HL-60 (cell line): ENCODE measurements around the gene DPYSL4.

Experiments
- GABPA ChIP-seq: IDR thresholded peaks from 2 replicates; pipeline ENCODE4 v1.6.1; 2012; ENCODE audit warnings: low read depth
- POLR2AphosphoS5 ChIP-seq: IDR thresholded peaks from 2 replicates; pipeline ENCODE4 v1.6.1; 2012; ENCODE audit warnings: low read depth
- TF ChIP-seq, protein P1 (sequence below): IDR thresholded peaks from one replicate; pipeline ENCODE4 v1.5.1; 2011; ENCODE audit warnings: low read length, control low read depth, inconsistent platforms; ENCODE audit not compliant: insufficient read depth

DNA sequence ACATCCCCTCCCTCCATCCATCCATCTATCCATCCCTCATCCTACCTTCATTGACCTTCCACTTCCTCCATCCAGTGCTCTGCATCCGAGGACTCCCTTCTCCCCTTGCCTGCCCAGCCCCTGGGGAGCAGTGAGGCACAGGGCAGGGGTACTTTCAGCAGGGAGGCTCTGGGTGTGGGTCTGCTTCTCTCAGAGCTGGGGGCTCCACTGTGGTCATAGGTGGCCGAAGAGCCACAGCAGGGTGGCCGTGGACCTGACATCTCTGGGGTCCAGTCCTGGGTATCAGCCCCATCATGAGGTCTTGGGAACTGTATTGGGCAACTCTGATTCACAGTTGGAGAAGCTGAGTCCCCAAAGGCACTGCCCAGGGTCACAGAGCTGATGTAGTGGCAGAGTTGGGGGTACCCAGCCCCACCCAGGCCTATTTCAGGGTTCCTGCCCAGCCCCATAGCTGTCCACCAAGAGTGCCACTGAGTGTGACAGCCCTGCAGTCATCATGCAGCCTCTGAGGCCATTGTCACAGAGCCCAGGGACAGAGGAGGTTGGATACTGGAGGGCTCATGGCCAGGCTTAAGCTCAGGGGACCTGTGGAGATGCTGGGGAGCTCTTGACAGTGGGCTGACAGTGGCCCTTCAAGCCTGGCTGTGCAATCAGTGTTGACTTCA, 35.3 kb upstream of the DPYSL4 start:
- TF ChIP-seq, protein P1, sequence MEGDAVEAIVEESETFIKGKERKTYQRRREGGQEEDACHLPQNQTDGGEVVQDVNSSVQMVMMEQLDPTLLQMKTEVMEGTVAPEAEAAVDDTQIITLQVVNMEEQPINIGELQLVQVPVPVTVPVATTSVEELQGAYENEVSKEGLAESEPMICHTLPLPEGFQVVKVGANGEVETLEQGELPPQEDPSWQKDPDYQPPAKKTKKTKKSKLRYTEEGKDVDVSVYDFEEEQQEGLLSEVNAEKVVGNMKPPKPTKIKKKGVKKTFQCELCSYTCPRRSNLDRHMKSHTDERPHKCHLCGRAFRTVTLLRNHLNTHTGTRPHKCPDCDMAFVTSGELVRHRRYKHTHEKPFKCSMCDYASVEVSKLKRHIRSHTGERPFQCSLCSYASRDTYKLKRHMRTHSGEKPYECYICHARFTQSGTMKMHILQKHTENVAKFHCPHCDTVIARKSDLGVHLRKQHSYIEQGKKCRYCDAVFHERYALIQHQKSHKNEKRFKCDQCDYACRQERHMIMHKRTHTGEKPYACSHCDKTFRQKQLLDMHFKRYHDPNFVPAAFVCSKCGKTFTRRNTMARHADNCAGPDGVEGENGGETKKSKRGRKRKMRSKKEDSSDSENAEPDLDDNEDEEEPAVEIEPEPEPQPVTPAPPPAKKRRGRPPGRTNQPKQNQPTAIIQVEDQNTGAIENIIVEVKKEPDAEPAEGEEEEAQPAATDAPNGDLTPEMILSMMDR: no peak
- TF ChIP-seq GABPA: no peak
- TF ChIP-seq POLR2AphosphoS5: no peak
